ENCODE results near the gene OR2AK2.

DNA sequence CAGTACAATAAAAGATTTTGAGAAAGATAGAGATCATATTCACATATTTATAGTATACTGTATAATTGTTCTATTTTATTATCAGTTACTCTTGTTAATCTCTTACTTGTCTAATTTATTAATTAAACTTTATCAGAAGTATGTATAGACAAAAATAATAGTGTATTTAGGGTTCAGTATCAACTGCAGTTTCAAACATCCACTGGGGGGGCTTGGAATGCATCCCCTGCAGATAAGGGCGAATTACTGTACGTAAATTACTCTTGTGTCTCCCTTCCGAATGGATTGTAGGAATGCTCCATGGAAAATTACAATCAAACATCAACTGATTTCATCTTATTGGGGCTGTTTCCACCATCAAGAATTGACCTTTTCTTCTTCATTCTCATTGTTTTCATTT lies 16.5 kb upstream of the OR2AK2 start, which contains the start of gene OR2L8:
- TF ChIP-seq, protein P1, sequence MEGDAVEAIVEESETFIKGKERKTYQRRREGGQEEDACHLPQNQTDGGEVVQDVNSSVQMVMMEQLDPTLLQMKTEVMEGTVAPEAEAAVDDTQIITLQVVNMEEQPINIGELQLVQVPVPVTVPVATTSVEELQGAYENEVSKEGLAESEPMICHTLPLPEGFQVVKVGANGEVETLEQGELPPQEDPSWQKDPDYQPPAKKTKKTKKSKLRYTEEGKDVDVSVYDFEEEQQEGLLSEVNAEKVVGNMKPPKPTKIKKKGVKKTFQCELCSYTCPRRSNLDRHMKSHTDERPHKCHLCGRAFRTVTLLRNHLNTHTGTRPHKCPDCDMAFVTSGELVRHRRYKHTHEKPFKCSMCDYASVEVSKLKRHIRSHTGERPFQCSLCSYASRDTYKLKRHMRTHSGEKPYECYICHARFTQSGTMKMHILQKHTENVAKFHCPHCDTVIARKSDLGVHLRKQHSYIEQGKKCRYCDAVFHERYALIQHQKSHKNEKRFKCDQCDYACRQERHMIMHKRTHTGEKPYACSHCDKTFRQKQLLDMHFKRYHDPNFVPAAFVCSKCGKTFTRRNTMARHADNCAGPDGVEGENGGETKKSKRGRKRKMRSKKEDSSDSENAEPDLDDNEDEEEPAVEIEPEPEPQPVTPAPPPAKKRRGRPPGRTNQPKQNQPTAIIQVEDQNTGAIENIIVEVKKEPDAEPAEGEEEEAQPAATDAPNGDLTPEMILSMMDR (conservative IDR thresholded peaks at IDR 0.05 in 1 of 2, IDR thresholded peaks at IDR 0.05 in 1 of 2; ENCODE audit: low read depth in 1 of 2, low read length in 2 of 2) = no peak
- no peak for TF ChIP-seq EZH2 (IDR thresholded peaks at IDR 0.05; ENCODE audit: low read length, missing control alignments)

All from fibroblast of lung (primary cell).